Activated CD8-positive, alpha-beta memory T cell treated with anti-CD3 and anti-CD28 coated beads for 48 hours (primary cell): Measurements from ENCODE around the gene ENDOD1.

Source experiments
- DNase-seq, 3 experiments: peaks; one replicate each; pipeline ENCODE4 v3.0.0-alpha.2; 2020; ENCODE audit warnings: low read depth in 2 of 3, low spot score in 2 of 3

ENDOD1 gene

DNA sequence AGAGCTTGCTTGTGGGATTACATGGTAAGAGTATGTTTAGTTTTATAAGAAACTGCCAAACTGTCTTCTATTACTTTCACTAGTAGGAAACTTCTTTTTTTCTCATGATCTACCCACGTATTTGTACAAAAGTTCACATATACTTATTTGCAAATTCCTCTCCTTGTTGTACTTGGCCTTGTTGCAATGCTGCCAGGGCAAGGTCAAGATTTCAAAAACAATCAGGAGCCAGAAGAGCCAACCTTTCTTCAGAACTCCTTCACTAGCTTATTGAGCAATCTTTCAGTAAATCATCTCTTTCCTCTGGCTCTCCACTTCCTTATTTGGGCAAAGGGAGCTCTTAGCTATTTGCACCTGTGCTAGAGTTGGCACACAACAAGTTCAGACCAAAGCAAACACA is 13.2 kb upstream of the ENDOD1 start:
- DNase-seq = no peak

DNA sequence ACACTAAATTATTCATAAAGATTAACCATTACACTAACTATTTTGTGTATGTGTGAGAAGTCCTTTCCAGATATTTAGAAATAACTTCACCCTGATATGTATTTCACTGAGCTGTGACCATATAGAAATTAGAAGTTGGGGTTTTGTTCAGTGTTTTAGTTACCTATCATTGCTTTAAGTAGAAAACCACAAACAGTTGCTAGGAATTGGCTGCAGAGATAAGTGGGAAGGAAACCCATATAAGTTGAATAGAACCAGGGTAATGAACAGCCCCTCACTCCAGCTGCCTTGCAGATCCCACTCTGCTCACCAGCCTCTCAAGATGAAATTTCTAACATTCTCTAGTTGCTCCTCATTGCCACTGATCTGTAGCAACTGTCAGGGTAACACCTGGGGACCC is 12.7 kb upstream of the ENDOD1 start:
- no peak for DNase-seq

DNA sequence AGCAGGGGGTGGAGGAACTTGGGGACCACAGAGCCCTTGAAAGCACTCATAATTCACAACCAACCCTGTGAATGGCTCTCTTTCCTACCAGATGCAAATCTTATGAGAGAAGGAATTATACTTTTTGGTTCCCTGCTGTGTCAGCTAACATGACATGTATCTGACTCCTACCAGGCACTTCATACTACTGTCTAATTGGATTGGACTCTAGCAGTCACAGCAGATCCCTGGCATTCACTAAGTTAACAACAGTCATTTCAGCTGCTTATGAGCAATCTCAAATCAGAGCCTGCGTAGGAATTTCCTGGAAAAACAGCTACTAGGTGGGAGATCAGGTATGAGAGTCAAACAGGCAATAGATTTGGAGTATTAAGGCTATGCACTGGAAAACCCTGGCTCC is 11.1 kb upstream of the ENDOD1 start:
- no peak for DNase-seq

DNA sequence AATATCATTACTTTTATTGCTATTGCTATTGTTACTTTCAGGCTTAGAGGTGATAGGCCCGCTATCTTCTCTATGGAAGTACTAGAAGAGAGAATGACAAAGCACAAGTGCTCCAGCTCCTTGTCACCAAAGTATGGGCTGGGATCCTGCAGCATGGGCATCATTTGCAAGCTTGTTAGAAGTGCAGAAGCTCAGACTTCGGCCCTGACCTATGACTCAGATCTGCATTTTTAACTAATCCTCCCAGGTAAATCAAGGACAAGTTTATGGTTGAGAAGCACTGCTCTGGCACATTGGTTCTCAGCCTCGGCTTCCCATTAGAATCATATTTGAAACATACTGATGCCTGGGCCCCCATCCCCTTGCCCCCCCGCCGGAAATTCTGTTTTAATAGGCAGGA is 8.6 kb upstream of the ENDOD1 start:
- DNase-seq = no peak

DNA sequence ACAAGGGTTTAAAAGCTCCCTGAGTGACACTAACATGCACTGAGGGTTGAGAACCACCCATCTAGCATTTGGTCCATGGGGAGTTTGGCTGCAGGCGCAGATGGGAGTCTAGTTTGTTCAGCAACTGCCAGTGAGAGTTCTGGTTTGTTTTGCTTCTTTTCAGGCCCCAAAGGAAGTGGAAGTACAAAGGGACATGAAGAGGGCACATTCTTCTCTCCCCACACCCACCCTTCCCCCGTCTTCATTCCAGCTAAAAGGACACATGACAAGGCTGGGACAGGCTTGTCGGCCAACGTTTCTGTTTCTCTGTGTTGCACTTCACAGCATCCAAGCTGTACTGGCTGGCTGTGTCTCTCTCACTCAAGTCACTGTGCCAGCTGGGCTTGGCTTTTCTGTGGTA is 8.2 kb upstream of the ENDOD1 start:
- no peak for DNase-seq

DNA sequence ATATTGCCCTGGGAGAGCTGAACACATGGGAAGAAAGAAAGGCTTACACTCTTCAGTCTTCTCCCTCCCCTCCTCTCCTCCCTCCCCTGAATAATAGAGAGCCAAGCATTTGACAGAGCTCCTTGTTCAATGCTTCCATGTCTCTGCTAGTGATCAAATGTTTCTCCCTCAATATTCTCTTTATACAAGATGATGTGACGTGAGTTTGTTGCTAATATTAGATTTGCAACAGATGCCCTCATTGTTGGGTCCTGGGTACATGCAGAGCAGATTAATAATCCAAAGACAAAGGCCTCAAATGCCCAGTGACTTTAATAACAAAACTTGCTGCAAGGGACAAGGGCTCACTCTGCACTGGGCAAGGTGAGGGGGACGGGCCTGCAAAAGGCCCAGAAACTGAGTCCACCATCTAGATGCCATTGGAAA is 7.1 kb upstream of the ENDOD1 start:
- DNase-seq = no peak

DNA sequence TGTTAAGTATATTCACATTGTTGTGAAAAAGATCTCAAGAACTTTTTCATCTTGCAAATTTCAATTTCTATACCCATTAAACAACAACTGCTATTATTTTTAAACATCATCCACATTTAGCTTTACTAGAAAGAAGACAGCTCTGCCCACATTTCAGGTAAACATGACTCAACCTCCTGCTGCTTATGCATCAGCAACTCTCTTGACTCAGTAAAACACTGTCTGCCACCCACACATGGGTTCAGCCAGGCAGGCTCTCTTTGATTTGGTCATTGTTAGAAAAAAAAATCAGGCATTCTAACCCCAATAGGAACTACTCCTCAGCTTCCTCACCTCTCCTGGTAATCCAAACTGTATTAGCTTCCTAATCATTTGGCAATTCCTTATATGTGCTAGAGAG is 5.1 kb upstream of the ENDOD1 start:
- DNase-seq = no peak

DNA sequence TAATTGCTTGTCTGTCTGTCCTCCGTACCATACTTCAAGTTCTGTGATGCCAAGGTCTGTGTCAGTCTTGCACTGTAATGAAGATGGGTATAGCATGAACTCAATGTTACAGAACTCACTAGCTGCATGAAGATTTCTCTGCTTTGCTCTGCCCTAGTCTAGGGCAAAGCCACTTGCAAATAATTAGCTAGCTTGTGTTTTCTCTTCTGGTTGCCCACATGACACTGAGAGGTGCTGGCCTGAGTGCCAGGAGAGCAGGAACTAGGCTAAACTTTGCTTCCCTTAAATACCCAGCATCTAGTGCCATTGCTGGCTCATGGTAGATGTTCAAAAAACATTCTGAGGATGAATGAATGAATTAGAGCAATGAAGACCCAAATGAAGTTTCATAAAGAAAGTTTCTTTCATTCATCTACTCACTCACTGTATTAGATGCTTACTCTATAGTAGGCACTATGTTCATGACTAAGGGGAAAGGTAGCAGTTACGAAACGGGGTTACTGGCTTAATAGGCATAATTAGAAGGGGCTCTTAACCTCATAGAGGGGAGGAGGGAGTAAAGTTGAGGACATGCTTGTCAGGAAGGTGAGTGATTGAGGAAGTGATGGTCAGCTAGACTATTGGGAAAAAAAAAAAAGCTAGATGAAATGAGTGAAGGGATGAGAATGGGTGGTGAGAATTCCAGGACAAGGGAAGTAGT is 4.4 kb upstream of the ENDOD1 start:
- DNase-seq = no peak

DNA sequence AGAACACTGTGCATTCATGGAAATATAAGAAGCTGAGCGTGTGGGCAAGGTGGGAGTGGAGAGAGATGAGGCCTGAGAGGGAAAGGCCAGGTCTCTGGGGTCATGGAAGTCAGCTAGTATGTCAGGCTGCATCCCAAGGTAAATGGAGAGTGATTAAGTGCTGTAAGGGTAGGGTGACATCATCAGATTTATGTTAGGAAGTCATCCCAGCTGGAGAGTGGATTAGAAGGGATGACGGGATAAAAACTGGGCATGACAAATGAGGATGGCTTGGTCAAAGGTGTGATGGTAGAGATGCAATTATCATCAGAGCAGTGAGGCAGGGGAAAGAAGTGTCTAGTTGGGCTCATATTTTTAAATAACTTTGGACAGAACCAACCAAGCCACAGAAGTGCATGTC is 3.5 kb upstream of the ENDOD1 start:
- DNase-seq = no peak

DNA sequence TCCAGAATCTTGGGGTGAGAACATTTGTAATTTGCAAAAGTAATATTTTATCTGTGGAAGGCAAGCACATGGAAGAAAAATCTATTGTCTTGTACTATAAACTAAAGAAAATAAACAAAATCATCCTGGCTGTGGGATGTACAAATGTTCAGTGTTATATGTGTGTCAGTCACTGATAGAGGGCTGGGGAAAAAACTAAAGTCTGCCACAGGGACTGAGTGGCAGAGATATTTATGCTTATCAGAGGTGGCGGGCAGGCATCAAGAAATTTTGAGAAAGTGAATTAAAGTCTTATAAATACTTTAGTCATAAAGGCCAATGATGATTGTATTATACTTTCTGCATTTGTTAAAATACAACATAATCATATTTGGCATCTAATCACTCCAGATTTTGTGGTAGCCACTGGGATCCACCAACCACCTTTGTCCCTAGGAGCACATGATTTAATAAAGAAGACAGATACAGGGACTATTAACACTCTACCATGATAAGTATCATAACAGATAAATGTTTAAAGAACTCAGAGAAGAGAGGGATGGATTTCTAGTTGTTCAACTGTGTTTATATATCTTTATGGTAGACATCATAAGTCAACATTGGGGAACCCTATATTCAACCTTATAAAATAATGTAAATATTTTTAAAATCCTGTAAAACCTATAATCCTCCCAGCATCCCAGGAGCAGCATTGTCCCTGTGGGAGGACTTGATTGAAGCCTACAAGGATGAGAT is 2.6 kb upstream of the ENDOD1 start:
- no peak for DNase-seq

DNA sequence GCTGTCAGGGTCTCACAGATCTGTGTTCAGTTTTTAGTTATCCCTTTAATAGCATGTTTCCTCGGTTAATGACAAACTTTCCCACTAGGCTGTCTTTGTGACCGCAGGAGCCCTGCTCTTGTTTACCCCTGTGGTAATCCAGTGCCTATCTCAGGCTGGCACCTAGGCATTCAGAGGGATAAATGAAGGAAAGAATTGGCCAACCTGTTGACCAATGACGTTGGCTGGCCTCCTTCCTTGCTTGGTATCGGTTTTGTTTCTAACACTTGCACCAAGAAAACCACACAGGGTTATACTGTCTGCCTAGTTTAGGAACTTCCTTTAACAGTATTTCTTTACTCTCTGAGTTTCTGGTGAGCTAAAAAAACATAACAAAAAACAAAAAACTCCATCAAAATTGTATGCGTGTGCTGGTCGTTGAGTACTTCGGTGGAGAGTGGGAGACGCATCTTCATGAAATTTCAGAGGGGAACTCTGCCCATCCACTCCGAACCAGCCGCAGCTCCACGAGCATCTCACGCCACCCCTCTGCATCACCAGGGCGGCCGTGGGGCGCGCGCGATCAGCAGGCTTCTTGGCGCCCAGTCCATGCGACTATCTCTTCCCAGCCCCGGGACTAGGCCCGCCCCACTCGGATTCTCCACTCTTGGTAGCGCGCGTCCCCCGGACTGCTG is 563 bp upstream of the ENDOD1 start:
- no peak for DNase-seq

DNA sequence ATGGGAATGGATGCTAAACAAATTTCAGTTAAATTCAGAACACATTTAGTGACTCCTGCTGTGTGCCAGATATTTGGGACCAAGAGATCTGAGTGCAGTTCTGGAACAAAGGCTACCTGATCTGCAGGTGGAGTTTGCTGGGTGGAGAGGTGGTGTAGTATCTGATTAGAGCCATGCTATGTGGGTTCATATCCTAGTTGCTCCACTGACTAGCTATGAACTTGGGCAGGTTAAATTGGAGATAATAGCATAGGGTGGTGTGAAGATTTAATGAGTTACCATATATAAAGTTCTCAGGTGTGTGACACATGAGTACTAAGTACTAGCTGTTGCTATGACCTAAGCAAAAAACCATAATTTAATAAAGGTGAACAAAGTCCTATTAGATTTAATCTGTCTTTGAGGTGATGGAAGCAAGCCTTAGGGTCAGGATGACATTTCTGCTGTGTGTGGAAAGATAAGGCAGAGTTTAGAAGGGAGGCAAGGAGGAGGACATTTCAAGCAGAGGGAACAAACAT is 2.1 kb downstream of the ENDOD1 start:
- DNase-seq = no peak

DNA sequence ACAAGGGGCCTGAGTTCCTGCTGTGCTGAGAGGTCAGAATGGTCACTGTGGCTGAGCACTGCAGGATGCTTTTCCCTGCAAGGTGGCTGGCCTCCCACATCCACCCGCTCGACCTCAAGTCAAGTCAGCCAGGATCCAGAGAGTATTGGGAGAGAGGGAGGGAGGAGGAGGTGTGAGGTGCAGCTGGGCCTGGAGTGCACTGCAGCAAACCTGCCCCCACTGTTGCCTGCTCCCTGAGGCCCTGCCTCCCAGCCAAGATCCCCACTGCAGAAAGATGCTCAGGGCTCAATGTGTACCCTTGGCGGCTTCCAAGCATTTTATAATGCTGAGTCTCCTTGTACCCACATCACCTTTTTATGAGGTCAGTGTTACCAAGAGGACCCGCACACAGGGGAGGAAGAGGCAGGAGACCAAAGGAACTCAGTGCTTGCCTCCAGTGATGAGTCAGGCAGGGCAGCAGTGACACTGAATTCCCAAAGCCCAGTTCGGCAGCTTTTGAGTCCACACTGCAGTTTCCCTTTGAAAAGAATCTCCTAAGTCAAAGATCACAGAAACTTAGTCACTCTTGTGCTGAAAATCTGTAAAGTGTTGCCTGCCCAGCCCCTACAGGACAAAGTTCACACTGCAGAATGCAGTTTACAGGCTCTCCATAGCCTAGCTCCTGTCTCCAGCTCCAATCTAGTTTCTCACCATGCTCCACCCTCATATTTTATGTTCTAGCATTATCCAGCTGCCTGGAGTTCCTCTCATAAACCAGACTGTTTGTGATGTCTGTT is 3.1 kb downstream of the ENDOD1 start:
- DNase-seq = no peak

DNA sequence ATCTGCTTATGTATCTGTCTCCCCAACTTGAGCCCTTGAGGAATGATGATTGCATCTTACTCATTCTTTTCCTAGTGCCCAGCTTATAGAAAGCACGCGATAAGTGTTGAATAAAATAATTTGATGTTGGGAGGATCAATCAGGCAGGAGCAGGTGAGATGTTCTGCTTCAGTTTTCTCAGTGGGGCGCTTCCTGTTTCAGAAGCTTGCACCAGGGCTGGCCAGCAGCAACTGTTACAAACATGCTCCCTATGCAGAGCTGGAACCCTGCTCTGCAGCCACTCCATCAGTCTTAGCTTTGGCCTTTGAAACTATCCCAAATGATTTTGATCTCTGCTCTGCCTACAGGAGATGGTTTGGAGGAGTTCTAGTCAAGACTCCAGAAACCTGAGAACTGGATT is 3.9 kb downstream of the ENDOD1 start:
- no peak for DNase-seq

DNA sequence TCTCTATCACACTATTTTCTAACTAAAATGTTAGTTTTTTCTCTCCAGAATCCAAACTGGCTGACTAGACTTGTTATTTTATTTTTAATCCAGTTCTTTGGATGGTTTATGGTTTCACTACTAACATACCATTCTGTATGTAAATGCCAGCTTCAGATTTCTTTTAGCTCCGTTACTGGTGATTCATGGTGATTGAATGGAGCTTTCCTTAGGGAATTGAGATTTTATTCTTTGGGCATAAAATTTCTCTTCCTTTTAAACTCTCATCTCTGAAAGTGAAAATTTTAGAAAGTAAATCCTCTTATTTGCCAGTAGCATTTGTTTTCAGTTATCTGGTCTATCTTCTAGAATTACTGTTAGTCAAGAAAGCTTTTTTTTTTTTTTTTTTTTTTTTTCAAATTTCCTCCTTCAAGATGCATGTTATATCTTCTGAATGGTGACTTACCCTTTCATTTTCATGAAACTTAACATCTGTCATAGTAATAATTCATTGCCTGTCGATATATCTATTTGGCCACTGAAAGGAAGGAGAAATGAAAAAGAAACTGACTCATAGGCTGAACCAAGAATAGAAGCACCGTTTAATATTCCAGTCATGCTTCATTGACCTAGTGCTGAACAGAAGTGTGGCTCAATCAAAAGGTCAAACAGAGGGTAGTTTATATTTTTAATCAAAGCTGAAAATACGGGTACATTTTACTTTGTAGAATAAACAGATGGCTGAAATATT is 6.4 kb downstream of the ENDOD1 start:
- no peak for DNase-seq

DNA sequence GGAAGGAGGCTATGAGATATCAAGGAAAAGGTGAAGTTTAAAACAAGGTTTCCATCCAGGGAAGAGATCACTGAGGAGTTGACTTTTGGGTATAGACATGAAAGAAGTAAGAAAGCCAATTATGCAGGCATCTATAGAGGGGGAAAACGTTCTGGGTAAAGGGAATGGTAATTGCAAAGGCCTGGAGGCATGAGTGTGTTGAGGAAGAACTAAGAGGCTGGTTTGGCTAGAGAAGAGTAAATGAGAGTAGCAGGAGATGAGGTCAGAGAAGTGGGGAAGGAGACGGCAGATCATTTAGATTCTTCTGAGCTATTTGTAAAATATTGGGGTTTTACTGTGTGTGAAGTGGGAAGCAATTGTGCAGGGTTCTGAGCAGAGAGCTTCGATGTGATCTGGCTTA is 7.6 kb downstream of the ENDOD1 start:
- DNase-seq = no peak

DNA sequence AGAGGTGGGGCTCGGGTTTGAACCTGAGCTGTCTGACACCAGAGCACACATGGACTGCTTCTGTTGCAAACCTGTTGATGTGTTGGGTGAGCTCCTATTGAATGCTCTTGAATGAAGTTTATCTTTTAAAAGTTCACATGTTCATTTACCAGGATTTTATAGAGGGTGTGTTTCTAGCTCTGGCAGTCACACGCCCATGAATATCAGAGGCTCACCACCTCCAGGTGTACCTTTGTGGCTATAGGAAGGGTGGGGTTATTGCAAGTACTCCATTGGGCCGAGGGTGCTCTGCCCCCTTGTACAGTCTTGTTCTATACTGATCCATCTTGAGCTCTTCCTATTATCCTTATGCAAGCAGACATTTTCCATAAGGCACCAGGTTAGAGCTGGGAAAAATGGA is 9.2 kb downstream of the ENDOD1 start:
- DNase-seq = no peak

DNA sequence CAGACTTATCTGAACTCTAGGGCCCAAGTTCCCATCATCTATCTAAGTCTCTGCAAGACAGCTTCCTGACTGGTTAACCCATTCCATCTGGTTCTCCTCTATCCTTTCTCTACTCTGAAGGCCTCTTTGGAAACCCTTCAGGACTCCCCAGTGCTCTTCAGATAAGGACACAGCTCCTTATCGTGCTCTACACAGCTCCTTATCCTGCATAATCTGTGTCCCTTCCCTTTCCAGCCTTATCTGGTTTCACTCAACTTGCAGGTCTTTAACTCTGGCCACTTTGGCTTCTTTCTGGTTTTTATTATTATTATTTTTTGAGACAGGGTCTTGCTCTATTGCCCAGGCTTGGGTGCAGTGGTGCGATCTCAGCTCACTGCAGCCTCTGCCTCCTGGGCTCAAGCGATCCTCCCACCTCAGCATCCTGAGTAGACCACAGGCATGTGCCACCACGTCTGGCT is 10.6 kb downstream of the ENDOD1 start:
- no peak for DNase-seq

DNA sequence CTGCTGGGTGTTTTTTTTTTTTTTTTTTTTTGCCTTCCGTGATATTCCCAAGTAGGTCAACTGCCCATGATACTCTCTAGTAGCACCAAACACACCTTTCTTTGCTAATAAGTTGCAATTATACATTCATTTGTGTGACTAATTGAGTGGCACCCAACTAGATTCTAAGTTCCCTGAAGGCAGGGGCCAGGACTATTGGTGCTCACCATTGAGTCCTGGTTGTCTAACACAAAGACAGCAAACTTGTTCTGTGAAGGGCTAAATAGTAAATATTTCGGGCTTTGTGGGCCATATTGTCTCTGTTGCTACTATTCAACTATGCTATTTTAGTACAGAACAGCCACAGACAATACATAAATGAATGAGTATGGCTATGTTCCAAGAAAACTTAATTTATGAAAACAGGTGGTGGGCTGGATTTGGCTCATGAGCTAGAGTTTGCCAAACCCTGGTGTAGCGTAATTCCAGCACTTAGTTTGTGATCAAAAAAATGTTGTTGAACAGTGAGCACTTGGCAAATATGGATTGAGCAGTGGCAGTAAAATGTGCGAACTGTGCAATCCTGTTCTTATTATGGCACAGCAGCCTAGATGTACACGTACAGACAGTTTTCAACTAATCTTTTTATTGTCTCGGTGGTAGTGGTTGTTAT is 11.3 kb downstream of the ENDOD1 start:
- no peak for DNase-seq

DNA sequence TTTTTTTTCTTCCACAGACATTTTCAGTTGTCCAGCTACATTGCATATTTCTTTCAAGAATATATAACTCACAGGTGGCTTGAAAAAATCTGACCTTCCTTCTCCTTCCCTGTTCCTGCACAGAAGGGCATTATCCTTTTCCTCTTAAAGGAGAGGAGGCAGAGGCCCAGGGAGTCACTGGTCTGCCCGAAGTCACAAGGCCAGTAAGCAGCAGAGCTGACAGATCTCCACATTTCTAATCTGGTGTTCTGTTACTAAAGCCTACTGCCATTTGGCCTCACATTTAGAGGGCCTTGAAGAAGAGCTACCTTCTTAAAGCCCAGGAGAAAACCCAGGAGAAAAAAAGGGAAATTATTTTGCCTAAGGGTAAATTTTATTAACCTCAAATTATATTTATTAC is 12.3 kb downstream of the ENDOD1 start:
- DNase-seq = no peak
